Epidermal melanocyte (primary cell): ENCODE measurements around the gene SHISAL1.
"Not testable (repeated sequence)": the region's sequence is repeated elsewhere in the genome, so short reads cannot be mapped to it uniquely, and the experiment has no call there.

ENCODE experiments used
- DNase-seq: peaks from one replicate; pipeline ENCODE4 v3.0.0; 2011; ENCODE audit warnings: low spot score; ENCODE audit not compliant: insufficient read length

The SHISAL1 gene

DNA sequence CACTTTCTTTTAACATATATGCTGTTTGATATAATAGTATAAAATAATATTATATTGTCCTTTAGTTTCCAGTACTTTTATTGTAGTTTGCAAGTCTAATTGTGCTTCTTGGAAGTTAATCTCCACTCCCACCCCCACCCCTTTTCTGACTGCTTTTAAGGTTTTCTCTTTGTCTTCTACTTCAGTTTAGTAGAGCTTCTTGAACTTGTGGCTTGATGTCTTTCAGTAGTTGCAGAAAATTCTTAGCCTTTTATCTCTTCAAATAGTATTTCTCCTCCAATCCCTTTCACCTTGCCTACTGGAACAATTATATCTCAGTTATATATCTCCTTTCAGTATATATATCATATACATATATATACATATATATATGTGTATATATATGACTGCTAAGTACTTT lies 75.5 kb downstream of the SHISAL1 start:
- no peak for DNase-seq

DNA sequence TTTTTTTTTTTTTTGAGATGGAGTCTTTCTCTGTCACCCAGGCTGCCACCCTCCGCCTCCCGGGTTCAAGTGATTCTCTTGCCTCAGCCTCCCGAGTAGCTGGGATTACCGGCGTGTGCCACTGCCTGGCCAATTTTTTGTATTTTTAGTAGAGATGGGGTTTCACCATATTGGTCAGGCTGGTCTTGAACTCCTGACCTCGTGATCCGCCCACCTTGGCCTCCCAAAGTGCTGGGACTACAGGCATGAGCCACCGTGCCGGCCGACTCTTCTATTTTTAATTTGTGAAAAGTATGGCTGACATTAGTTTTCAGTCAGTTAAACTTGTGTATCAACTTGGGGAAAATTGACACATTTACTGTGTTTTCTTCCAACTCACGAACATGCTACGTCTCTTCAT lies 78.4 kb downstream of the SHISAL1 start:
- DNase-seq: not testable (repeated sequence)

DNA sequence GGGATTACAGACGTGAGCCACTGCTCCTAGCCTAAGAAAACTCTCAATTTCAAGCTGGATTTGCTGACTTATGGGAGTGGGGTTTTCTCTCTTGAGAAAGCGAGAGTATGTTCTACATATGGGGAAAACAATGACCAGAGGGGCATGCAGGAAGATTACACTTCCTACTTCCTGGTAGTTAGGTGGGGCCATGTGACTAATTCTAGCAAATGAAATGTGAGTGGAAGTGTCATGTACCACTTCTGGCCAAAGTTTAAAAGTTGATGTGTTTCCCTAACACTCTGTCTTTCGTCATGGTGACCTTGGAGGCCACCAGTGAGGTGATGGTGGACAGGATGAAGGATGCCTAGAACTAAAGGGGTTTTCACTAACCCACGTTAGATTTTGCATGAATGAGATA lies 81.5 kb downstream of the SHISAL1 start:
- DNase-seq: no peak

DNA sequence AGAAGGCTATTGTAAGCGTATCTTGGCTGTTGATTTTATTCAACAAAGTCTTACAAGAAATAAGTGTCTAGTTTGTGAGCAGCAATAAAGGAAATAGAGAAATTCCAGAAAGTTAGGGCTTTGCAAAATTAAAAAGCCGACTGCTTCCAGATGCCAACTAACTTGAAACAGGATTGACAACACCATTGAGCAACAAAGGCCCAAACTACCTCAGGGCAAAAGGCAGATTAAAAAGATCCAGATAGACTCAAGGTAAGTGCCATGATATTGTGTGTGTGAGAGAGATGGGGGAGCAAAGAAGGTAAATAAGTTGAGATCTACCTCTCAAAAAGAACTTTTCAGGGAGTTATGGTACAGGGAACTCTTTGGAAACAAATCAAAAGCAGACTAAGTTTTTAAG lies 82.9 kb downstream of the SHISAL1 start:
- DNase-seq: no peak

DNA sequence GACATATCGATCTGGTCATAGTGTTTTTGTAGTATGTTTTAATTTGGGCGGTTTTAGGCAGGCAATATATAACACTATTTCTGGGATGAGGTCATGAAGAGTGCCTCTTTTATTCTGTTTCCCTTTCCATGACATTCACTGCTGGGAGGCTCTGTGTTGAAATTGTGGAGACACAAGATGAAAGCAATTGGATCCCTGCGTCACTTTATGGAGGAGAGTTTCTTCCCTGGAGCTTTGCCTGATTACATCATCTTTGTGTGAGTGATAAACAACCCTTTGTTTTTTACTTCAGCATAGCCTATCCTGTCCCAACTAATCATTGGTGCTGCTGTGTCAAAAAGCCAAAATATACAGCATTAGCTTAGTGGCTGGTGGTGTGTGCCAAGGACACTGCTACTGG lies 83.4 kb downstream of the SHISAL1 start:
- DNase-seq: no peak

DNA sequence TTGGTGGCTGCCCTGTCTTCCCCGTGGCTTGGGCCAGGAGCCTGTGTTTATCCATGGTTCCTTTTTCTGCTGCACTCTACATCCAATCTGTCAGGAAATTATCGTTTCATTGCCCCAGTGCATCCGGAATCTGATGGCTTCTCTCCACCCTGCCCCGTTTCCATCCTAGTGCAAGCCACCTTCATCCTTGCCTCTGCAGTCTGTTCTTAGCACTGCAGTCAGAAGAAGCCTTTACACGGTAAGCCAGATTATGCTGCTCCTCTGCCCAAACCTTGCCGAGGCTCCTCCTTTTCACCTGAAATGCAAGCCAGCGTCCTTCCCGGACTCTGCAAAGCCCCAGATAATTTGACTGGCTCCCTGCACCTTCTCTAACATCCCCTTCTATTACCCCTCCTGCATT lies 86.9 kb downstream of the SHISAL1 start:
- DNase-seq: no peak

DNA sequence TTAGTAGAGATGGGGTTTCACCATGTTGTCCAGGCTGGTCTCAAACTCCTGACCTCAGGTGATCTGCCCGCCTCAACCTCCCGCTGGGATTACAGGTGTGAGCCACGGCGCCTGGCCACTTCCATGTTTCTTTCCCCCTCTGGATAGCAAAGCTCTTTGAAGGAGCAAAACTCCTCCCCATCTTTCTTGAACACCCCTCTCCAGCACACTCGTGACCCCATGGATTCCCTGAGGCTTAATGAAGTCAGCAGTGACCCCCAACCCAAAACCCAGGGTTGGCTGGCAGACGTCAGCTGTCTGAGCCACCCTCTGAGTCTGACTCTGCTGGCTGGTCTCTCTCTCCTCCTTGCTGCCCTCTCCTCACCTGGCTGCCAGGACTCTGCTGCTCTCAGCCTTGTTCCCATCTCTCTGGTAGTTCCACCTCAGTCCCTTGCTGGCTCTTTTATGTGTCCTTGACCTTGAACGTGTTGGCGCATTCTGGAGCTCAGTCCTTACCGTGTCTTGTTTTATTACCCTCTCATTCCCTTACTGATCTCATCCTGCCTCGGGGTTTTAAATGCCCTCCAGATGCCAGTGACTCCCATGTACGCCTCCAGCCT lies 87.6 kb downstream of the SHISAL1 start:
- no peak for DNase-seq

DNA sequence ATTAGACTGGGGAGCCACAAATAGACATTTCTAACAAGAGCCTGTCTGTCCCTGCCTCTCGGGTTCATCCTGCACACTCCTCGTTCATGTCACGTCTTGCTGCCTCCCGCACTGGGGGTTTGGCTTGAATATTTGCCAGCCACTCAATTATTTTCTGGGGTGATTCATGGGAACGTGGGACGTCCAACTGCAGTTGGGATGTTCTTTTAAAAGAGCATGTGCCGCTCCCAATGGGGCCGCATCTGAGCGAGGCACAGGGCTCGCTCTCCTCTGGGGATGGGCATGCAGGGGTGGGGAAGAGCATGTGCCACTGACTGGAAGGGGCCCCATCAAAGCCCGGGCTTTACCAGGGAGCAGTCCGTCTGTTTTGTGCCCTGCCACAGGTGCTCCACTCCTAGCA lies 88.6 kb downstream of the SHISAL1 start:
- DNase-seq: no peak

DNA sequence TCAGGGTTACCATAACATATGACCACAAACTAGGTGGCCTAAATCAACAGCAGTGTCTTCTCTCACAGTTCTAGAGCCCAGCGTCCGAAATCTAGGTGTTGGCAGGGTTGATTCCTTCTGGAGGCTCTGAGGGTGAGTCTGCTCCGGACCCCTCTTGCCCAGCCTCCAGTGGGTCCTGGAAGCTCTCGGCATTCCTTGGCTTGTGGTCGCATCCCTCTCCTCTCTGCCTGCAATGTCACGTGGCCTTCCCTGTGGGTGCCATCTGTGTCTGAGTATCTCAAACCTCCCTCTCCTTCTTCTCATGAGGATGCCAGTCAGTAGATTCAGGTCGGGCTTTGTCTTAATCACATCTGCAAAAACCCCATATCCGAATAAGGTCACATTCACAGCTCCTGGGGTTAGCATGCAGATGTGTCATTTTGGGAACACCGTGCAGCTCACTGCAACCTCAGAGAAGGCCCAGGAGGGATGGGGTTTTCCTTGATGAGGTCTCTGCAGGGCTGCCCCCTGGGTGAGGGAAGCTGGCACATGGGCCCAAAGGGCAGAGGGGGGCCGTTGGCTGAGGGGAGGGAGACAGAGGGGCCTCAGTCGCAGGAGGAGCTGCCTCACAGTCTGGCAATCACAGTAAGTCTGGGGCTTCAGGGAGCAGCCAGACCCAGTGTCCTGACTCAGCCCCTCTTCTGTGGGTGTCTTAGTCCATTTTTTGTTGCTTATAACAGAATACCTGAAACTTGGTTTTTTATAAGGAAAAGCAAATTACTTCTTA lies 90.9 kb downstream of the SHISAL1 start:
- no peak for DNase-seq

DNA sequence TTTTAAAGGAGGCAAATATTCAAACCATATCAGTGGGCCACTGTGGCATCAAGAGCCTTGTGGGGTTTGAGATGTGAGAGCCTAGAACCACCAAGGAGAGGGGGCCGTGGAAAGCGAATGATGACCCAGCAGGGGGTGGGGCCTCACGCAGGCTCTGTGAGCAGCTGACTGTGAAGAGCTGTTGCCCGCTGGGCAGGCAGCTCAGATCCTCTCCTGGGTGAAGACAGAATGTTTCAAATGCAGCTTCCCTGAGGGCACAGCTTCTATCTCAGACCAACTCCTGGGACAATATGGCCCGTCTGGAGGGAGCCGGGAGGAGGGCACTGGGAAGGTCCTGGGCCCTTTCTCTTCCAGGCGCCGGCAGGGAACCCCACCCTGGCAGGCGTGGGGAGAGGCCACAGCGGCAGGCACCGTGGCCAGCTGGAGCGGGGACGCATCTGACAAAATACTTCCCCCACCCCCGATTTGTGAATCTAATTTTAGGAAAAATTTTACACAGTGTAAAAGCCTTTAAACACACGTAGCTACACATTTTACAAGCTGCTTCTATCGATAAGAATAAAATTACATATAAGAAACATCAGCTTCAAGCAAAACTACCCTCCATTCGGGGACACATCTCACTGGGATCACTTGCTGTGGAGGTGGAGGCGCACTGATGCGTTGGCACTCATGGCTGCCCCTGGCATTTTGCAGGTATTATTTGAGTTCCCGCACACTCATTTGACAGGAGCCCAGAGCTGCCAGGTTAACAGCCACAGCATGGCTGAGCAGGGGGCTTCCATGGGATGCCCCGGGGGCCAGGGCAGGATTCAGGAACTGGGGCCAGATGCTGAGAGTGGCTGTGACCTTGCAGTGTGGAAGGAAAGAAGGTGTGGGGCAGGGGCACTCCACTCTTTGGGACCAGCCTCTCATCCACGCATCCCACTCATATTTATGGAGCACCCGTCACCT lies 91.7 kb downstream of the SHISAL1 start:
- no peak for DNase-seq

DNA sequence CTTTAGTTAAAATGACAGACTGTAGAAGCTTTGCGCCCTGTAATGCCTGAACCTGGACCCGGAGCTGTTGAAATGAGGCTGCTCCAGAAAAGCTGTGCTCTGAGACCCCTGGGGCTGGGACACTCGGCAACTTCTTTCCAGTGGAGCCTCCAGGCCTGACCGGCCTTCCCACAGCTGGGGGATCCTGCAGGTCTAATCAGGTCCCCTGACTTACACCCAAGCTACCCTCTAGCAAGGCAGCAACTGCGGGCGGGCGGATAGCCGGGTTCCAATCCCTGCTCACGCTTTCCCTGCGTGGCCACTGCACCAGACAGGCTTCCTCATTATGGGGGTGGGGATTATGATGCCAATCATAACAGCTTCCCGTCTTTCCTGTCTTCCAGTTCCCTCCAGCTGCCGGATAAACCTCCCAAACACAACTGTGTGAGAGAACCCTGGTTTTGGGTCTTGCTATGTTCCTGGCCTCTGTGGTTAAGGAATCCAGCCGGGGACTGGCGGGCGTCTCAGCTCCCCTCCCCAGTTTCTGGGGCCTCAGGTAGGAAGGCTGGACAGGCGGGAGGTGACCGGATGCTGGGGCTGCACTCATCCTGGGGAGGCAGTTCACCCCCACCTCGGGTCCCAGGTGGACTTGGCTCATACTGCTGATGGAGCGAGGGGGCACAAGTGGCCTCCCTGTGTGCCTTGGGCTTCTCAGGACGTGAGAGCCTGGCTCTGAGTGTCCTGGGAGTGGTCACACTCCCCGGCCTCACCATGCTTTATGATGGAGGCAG lies 93.5 kb downstream of the SHISAL1 start:
- DNase-seq: no peak

DNA sequence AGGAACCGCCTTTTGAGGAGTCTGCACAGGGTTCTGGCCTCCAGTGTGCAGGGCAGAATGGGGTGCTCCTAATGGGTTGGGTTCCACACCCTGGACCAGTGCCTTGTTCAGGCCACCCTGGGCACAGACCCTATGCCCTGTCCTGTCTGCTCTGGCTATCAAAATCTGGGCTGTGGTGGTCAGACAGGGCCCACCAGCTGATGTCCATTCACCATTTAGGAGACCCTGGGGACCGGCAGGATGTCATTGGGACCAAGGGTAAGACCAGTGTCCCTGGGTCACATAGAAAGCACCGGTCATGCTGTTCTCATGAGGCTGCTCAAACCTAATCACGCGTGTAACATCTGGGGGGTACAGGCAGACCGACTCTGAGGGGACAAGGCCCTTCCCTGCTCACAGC lies 94.7 kb downstream of the SHISAL1 start:
- DNase-seq: no peak

DNA sequence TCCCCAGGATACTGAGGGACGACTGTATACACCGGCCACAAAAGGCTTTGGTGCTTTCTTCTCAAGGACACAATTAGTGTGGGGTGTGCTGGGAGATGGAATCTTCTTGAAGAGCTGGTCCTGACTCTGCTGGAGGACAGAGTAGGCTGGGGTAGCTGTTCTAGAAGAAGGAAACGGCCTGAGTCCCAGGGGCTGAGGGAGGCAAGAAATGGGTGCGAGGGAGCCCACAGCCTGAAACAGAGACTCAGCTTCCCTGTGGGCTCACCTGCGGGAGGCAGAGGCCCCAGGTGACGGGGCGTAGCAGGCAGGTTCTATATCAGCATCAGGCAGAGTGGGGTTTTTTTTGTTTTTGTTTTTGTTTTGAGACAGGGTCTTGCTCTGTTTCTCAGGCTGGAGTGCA lies 95.4 kb downstream of the SHISAL1 start:
- DNase-seq: no peak

DNA sequence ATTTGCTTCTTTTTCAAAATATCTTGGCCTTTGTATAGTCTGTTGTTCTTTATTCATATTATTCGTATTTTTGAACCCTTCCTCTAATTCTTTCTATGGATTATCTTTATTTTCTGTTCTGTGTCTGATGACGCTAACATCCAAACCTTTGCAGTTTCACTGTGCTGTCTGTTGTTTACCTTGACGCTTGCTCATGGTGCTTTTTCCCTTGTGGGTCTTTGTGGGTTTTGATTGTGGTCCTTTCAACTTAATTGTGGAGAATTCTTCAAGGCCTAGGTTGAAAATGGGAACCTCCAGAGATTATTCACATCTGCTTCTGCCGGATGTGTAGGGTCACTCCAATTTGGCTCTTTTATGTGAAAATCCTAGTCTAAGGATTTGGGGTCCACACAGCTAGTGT lies 97.5 kb downstream of the SHISAL1 start:
- DNase-seq: no peak

DNA sequence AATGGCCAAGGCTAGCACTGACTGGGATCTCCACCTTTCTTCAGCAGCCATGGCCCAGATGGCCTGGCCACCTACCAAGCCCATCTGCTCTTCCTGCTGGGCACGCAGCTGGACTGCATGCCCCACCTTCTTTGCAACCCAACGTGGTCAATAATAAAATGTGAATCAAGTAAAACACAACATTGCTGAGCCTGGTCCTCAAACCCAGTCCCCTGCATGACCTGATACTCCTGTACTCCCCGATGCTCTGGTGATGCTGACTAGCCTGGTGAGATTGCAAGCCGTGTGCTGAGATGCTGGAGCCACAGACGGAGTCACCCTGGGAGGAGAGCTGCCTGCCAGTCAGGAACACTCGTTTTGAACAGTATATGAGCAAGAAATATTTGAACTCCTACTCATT lies 98.0 kb downstream of the SHISAL1 start:
- no peak for DNase-seq

DNA sequence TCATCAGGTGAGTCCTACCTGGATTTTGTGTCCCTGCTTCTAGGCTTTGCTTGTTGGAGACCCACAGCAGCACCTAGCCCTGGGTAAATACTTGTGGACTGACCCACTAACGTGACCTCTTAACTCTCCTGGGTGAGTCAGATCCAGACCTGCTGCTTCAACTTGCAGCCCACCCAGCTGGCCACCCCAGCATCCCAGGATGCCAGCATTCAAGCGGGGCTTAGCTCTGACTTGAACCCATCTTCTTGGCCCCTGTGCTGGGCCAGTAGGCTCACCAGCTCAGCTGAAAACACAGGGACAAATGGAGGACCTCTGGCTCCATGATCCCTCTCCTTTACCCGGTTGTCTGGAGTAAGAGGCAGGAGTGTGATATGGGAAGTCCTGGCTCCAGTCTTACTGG lies 98.6 kb downstream of the SHISAL1 start:
- no peak for DNase-seq

DNA sequence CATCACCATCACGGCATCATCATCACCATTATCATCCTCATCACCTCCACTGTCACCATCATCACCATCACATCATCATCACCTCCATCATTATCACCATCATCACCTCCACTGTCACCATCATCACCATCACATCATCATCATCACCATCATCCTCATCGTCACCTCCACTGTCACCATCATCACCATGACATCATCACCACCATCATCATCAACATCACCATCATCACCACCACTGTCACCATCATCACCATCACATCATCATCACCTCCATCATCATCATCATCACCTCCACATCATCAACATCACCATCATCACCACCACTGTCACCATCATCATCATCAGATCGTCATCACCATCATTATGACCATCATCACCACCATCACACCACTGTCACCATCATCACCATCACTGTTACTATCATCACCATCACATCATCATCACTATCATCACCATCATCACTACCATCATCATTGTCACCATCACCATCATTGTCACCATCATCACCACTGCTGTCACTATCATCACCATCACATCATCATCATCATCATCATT lies 99.2 kb downstream of the SHISAL1 start:
- no peak for DNase-seq

DNA sequence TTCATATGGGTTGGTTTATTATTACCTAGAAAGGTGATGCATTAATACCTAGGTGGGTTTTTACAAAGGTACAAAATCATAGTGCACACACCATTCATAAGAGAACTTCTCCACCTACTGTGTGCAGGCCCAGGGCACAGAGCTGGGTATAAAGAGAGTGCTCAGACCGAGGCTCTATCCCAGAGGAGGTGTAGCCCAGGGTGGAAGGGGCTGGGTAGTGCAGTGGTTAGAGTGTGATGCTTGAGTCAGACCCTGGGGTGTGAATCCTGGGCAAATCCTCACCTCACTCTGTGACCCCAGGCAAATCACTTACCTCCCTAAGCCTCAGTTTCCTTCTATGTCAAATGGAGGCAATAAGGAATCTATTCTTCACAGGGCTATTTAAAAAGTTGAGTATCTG lies 99.8 kb downstream of the SHISAL1 start:
- no peak for DNase-seq

DNA sequence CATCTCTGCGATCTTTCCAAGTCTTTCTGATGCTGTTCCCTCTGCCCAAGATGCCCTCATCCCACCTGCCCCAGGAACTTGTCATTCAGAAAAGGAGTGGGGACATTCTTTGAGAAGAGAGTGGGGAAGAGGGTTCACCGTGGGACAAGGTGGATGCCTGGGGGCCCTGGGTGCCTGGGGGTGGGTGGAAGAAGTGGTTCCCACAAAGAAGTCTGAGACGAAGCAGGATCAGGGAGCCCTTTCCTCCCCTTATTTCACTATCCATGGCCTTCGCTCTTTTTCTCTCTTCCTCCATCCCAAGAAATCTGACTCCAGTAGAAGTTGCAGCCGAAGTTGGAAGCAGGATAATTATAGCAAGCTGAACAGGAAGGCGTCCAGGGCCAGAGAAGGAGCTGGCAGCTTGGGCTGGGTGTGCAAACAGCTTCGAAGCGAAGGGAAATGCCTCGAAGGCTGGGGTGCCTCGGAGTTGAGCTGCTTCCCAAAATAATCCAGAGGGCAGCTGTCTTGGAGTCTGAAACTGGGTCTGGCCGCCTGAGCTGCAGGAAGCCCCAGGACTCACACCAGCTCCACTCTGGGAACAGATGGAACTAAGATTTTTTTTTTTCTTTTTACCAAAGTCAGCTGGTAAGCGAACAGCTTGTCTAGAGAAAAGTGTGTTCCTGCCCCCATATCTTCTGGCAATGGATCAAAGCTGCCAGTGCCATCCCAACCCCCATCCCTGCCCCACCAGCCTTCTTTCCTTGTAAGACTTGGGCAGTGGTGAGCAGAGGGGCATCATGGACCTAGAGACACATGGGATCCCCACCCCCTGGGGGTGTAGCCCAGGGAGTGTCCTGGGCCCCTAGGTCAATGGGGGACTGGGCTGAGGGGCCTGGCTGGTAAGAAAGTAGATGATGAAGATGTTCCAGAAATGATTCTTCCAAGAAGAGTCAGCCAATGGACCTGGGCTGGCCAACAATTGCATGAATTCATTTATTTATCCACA lies 100.5 kb downstream of the SHISAL1 start:
- no peak for DNase-seq
